GM10847 (cell line): ENCODE data around the gene GRK4.

Source experiments
- POLR2A ChIP-seq: IDR thresholded peaks from 2 replicates; pipeline ENCODE4 v1.6.1; 2011; ENCODE audit not compliant: insufficient read length; ENCODE audit errors: extremely low read depth

GRK4 gene

GRCh38 chr4:2981256-2981819 is 18.0 kb downstream of the GRK4 start:
- TF ChIP-seq POLR2A, result no peak

- TF ChIP-seq POLR2A, result no peak
Observed at GRCh38 chr4:2982012-2982411, 18.6 kb downstream of the GRK4 start.

GRCh38 chr4:2991243-2991642 is 27.9 kb downstream of the GRK4 start:
- TF ChIP-seq POLR2A, result no peak

- no peak for TF ChIP-seq POLR2A
Observed at GRCh38 chr4:2994917-2995316, 31.5 kb downstream of the GRK4 start.

GRCh38 chr4:2995546-2996265 is 32.3 kb downstream of the GRK4 start:
- TF ChIP-seq POLR2A, result no peak

GRCh38 chr4:2996415-2996814 is 33.0 kb downstream of the GRK4 start:
- TF ChIP-seq POLR2A, result no peak

- no peak for TF ChIP-seq POLR2A
Observed at GRCh38 chr4:3007724-3008123, 44.4 kb downstream of the GRK4 start.

- TF ChIP-seq POLR2A, result no peak
Observed at GRCh38 chr4:3009422-3009821, 46.1 kb downstream of the GRK4 start.

GRCh38 chr4:3010577-3010976 is 47.2 kb downstream of the GRK4 start:
- TF ChIP-seq POLR2A, result no peak

GRCh38 chr4:3010998-3011397 is 47.6 kb downstream of the GRK4 start:
- TF ChIP-seq POLR2A, result no peak

- TF ChIP-seq POLR2A, result no peak
Observed at GRCh38 chr4:3011456-3012220, 48.3 kb downstream of the GRK4 start.

GRCh38 chr4:3013323-3013722 is 50.0 kb downstream of the GRK4 start:
- no peak for TF ChIP-seq POLR2A

GRCh38 chr4:3013839-3014350 is 50.5 kb downstream of the GRK4 start:
- no peak for TF ChIP-seq POLR2A

GRCh38 chr4:3016961-3017360 is 53.6 kb downstream of the GRK4 start:
- no peak for TF ChIP-seq POLR2A

- TF ChIP-seq POLR2A, result no peak
Observed at GRCh38 chr4:3017504-3017903, 54.1 kb downstream of the GRK4 start.
